Activated CD4-positive, alpha-beta memory T cell treated with anti-CD3 and anti-CD28 coated beads, Interleukin-2, amount 10 ng/mL, durations not matched to agents 7 days and 5 days (primary cell): ENCODE measurements around the gene DCXR. TPM values are rescaled to one million over a fixed set of nuclear protein-coding genes. Genes with fewer than 3 reads are reported as not detected.

Experiments
- CTCF ChIA-PET: fragments of 350-600 bp; sonication (Branson Sonifier 250); formaldehyde crosslinking; loops from one replicate; lab custom pipeline; 2021; ENCODE audit warnings: antibody characterized with exemption, inconsistent platforms; lab: Charles Lee
- POLR2A ChIA-PET: fragments of 350-600 bp; sonication (Branson Sonifier 250); formaldehyde crosslinking; loops from one replicate; lab custom pipeline; 2021; ENCODE audit warnings: antibody characterized with exemption; lab: Charles Lee
- DNase-seq: peaks from one replicate; pipeline ENCODE4 v3.0.0-alpha.2; 2020
- H3K27ac Mint-ChIP-seq: one replicate; pipeline ENCODE4 v1.8.0; 2021; ENCODE audit warnings: mild to moderate bottlenecking, mixed read lengths
- H3K27me3 Mint-ChIP-seq: one replicate; pipeline ENCODE4 v1.8.0; 2021; ENCODE audit warnings: mixed read lengths
- H3K36me3 Mint-ChIP-seq: one replicate; pipeline ENCODE4 v1.8.0; 2021; ENCODE audit warnings: low read depth, mixed read lengths
- H3K4me1 Mint-ChIP-seq: one replicate; pipeline ENCODE4 v1.8.0; 2021; ENCODE audit warnings: mixed read lengths
- H3K4me3 Mint-ChIP-seq: one replicate; pipeline ENCODE4 v1.8.0; 2021; ENCODE audit warnings: mild to moderate bottlenecking, mixed read lengths
- H3K9me3 Mint-ChIP-seq: one replicate; pipeline ENCODE4 v1.8.0; 2021; ENCODE audit warnings: mixed read lengths
- total RNA-seq, 2 experiments: library from RNA; stranded (reverse); gene quantifications; one replicate each; pipeline ENCODE4 v1.2.3, GENCODE V29; 2021

Gene DCXR
- total RNA-seq, 2 experiments from 2014 or later: 93.9 to 95.2 TPM

GRCh38 chr17:82056729-82057621 is 19.5 kb upstream of the DCXR start:
- DNase-seq: no peak
- peaks cover 16% of the 10 kb centered on the region for H3K4me1 Mint-ChIP-seq
- H3K27me3 Mint-ChIP-seq: no peaks in the 10 kb centered on the region
- ChIA-PET POLR2A (interaction anchor here (1.3 kb wide), 1 partner anchor 42 kb away, joined by 3 read pairs; no protein-coding TSS in a partner anchor), CTCF (no interaction called here)
- no peak overlapping the region for H3K27ac Mint-ChIP-seq
- no peak overlapping the region for H3K4me3 Mint-ChIP-seq
- H3K9me3 Mint-ChIP-seq: no peaks in the 10 kb centered on the region
- peaks cover 14% of the 10 kb centered on the region for H3K36me3 Mint-ChIP-seq

GRCh38 chr17:82055965-82056728 is 18.6 kb upstream of the DCXR start:
- H3K27ac Mint-ChIP-seq: no peak overlapping the region
- H3K27me3 Mint-ChIP-seq: no peaks in the 10 kb centered on the region
- H3K36me3 Mint-ChIP-seq: peaks cover 14% of the 10 kb centered on the region
- H3K9me3 Mint-ChIP-seq: no peaks in the 10 kb centered on the region
- POLR2A ChIA-PET: interaction anchor here (1.3 to 2.0 kb wide), 2 partner anchors 10 to 43 kb away, joined by 3 to 10 read pairs; partner anchors contain the start of gene DUS1L
- no peak for DNase-seq
- CTCF ChIA-PET: no interaction called here
- no peak overlapping the region for H3K4me3 Mint-ChIP-seq
- H3K4me1 Mint-ChIP-seq: peaks cover 16% of the 10 kb centered on the region

- no peak for DNase-seq
- Mint-ChIP-seq H3K4me3 (no peak overlapping the region), H3K4me1 (peaks cover 22% of the 10 kb centered on the region), H3K36me3 (peaks cover 14% of the 10 kb centered on the region), H3K9me3 (no peaks in the 10 kb centered on the region), H3K27me3 (no peaks in the 10 kb centered on the region), H3K27ac (no peak overlapping the region)
- ChIA-PET CTCF (no interaction called here), POLR2A (interaction anchor here (1.3 to 2.0 kb wide), 3 partner anchors 11 to 44 kb away, joined by 3 to 10 read pairs (median 8); partner anchors contain the start of genes DCXR and DUS1L)
Observed at GRCh38 chr17:82055023-82055964, 17.8 kb upstream of the DCXR start.

GRCh38 chr17:82054351-82055022 is 17.0 kb upstream of the DCXR start:
- POLR2A ChIA-PET: interaction anchor here (0.7 to 2.0 kb wide), 4 partner anchors 9 to 17 kb away, joined by 3 to 10 read pairs (median 6); partner anchors contain the start of genes DCXR and DUS1L
- H3K36me3 Mint-ChIP-seq: peaks cover 11% of the 10 kb centered on the region
- H3K4me3 Mint-ChIP-seq: no peak overlapping the region
- H3K4me1 Mint-ChIP-seq: peaks cover 25% of the 10 kb centered on the region
- H3K27ac Mint-ChIP-seq: no peak overlapping the region
- no peaks in the 10 kb centered on the region for H3K9me3 Mint-ChIP-seq
- H3K27me3 Mint-ChIP-seq: no peaks in the 10 kb centered on the region
- CTCF ChIA-PET: no interaction called here
- DNase-seq: no peak

GRCh38 chr17:82053556-82054263 is 16.2 kb upstream of the DCXR start:
- ChIA-PET CTCF (interaction anchor here (2.0 kb wide), 1 partner anchor 16 kb away, joined by 9 read pairs; the partner anchor contains the start of gene DCXR), POLR2A (interaction anchor here (0.7 to 2.0 kb wide), 4 partner anchors 10 to 23 kb away, joined by 3 to 8 read pairs (median 3); partner anchors contain the start of gene DCXR)
- H3K4me1 Mint-ChIP-seq: peaks cover 25% of the 10 kb centered on the region

GRCh38 chr17:82053130-82053529 is 15.6 kb upstream of the DCXR start:
- CTCF ChIA-PET: interaction anchor here (2.0 kb wide), 1 partner anchor 15 kb away, joined by 9 read pairs; the partner anchor contains the start of gene DCXR
- Mint-ChIP-seq H3K9me3 (no peaks in the 10 kb centered on the region), H3K27ac (no peak overlapping the region), H3K27me3 (no peaks in the 10 kb centered on the region), H3K4me3 (peak overlapping the region; percentile 72), H3K4me1 (peaks cover 25% of the 10 kb centered on the region), H3K36me3 (peaks cover 11% of the 10 kb centered on the region)
- no peak for DNase-seq
- POLR2A ChIA-PET: interaction anchor here (1.0 to 2.0 kb wide), 2 partner anchors 16 to 23 kb away, joined by 3 to 8 read pairs; partner anchors contain the start of gene DCXR

More at GRCh38 chr17:82053556-82054263, 16.2 kb upstream of the DCXR start:
- H3K4me3 Mint-ChIP-seq: peak overlapping the region; percentile 72
- peaks cover 11% of the 10 kb centered on the region for H3K36me3 Mint-ChIP-seq
- no peak for DNase-seq
- no peak overlapping the region for H3K27ac Mint-ChIP-seq
- H3K9me3 Mint-ChIP-seq: no peaks in the 10 kb centered on the region
- no peaks in the 10 kb centered on the region for H3K27me3 Mint-ChIP-seq

GRCh38 chr17:82052638-82053059 is 15.2 kb upstream of the DCXR start:
- Mint-ChIP-seq H3K4me3 (peak overlapping the region; percentile 72), H3K4me1 (peaks cover 25% of the 10 kb centered on the region), H3K27me3 (no peaks in the 10 kb centered on the region), H3K36me3 (peaks cover 8% of the 10 kb centered on the region), H3K9me3 (no peaks in the 10 kb centered on the region), H3K27ac (peak overlapping the region; percentile 49)
- DNase-seq: no peak
- ChIA-PET CTCF (interaction anchor here (2.0 kb wide), 1 partner anchor 15 kb away, joined by 9 read pairs; the partner anchor contains the start of gene DCXR), POLR2A (interaction anchor here (1.0 to 4.3 kb wide), 3 partner anchors 12 to 22 kb away, joined by 3 to 27 read pairs (median 4); partner anchors contain the start of gene DCXR)

GRCh38 chr17:82051776-82052637 is 14.5 kb upstream of the DCXR start, which contains the start of the genes GPS1 and RFNG:
GPS1 (plus strand) TSS chr17:82051898; CDS start chr17:82051932, 34 bp downstream.
RFNG (minus strand) TSS chr17:82051811; CDS start chr17:82051766, 45 bp downstream.
- H3K27ac Mint-ChIP-seq: peak within 1 kb of the TSS; percentile 78
- no peaks in the 10 kb centered on the region for H3K27me3 Mint-ChIP-seq
- CTCF ChIA-PET: interaction anchor here (2.0 kb wide), 1 partner anchor 14 kb away, joined by 9 read pairs; the partner anchor contains the start of gene DCXR
- H3K4me3 Mint-ChIP-seq: peak within 1 kb of the TSS; percentile 84
- H3K9me3 Mint-ChIP-seq: no peaks in the 10 kb centered on the region
- H3K4me1 Mint-ChIP-seq: peaks cover 25% of the 10 kb centered on the region
- H3K36me3 Mint-ChIP-seq: peaks cover 12% of the 10 kb centered on the region
- POLR2A ChIA-PET: interaction anchor here (0.6 to 4.3 kb wide), 6 partner anchors 12 to 50 kb away, joined by 3 to 27 read pairs (median 4); partner anchors contain the start of genes DCXR and DUS1L
- DNase-seq: peak; percentile 85

- Mint-ChIP-seq H3K4me1 (peaks cover 25% of the 10 kb centered on the region), H3K27me3 (no peaks in the 10 kb centered on the region), H3K27ac (peak overlapping the region; percentile 78), H3K9me3 (no peaks in the 10 kb centered on the region), H3K36me3 (peaks cover 12% of the 10 kb centered on the region), H3K4me3 (peak overlapping the region; percentile 84)
- POLR2A ChIA-PET: interaction anchor here (0.6 to 4.3 kb wide), 7 partner anchors 8 to 74 kb away, joined by 3 to 27 read pairs (median 4); partner anchors contain the start of genes DCXR and DUS1L
- DNase-seq: no peak
- CTCF ChIA-PET: interaction anchor here (1.7 kb wide), 1 partner anchor 13 kb away, joined by 5 read pairs; the partner anchor contains the start of gene DCXR
Observed at GRCh38 chr17:82050761-82051641, 13.5 kb upstream of the DCXR start.
